Panc1 (cell line): ENCODE results near the gene SSX5. TPM values are rescaled to one million over a fixed set of nuclear protein-coding genes. Genes with fewer than 3 reads are reported as not detected.
"Not testable (repeated sequence)": the region's sequence is repeated elsewhere in the genome, so short reads cannot be mapped to it uniquely, and the experiment has no call there.

Experiments
- ATAC-seq: fragments of 200-7000 bp; cut with Tn5 transposase; 2 replicates; pipeline ENCODE4 v1.9.1; 2020; ENCODE audit warnings: mild to moderate bottlenecking, moderate library complexity
- BruUV-seq: library from RNA; stranded (reverse); fragments of 400-500 nt; replicated peaks from 2 replicates; lab custom pipeline; 2021; lab: Mats Ljungman, UMichigan
- CTCF ChIA-PET: fragments of 300-600 bp; sonication (Branson Sonifier 250); formaldehyde crosslinking; loops from one replicate; lab custom pipeline; 2022; ENCODE audit warnings: antibody characterized with exemption; lab: Charles Lee
- POLR2A ChIA-PET: fragments of 300-600 bp; sonication (Branson Sonifier 250); formaldehyde crosslinking; loops from one replicate; lab custom pipeline; 2022; ENCODE audit warnings: antibody characterized with exemption; lab: Charles Lee
- DNase-seq: peaks from one replicate; pipeline ENCODE4 v3.0.0-alpha.2; 2010; ENCODE audit warnings: low read depth, low spot score
- H3K27ac ChIP-seq: 2 replicates; pipeline ENCODE4 v1.5.1; 2011; ENCODE audit warnings: mild to moderate bottlenecking, low read length, inconsistent platforms
- H3K27me3 ChIP-seq: fragments of 200-500 bp; sonication (Bioruptor generic); 2 replicates; pipeline ENCODE4 v1.6.0; 2014; ENCODE audit warnings: low read length, inconsistent platforms; ENCODE audit not compliant: control insufficient read depth, insufficient read depth
- H3K36me3 ChIP-seq: fragments of 200-500 bp; sonication (Bioruptor generic); 2 replicates; pipeline ENCODE4 v1.5.1; 2014; ENCODE audit warnings: inconsistent platforms, mild to moderate bottlenecking, low read length, moderate library complexity; ENCODE audit not compliant: control insufficient read depth, insufficient read depth
- H3K4me1 ChIP-seq: 2 replicates; pipeline ENCODE4 v1.5.1; 2011; ENCODE audit warnings: inconsistent platforms, mild to moderate bottlenecking, low read length, moderate library complexity; ENCODE audit not compliant: control insufficient read depth, insufficient read depth
- H3K4me3 ChIP-seq, 2 experiments: 2 replicates each; pipeline ENCODE4 v1.5.1; 2011 to 2012; ENCODE audit warnings: low read depth in 2 of 2, low read length in 2 of 2, mild to moderate bottlenecking in 2 of 2, inconsistent platforms in 1 of 2, moderate library complexity in 1 of 2
- H3K9me3 ChIP-seq: fragments of 200-500 bp; sonication (Bioruptor generic); 2 replicates; pipeline ENCODE4 v1.5.1; 2014; ENCODE audit warnings: low read depth, mild to moderate bottlenecking, inconsistent platforms, low read length, moderate library complexity; ENCODE audit not compliant: control insufficient read depth, insufficient read depth
- CTCF ChIP-seq: fragments of 450-650 bp; IDR thresholded peaks from 2 replicates; pipeline ENCODE4 v1.5.1; 2017; ENCODE audit warnings: mild to moderate bottlenecking
- POLR2AphosphoS5 ChIP-seq: IDR thresholded peaks from 2 replicates; pipeline ENCODE4 v1.6.1; 2012; ENCODE audit warnings: mild to moderate bottlenecking, low read depth, low read length, moderate library complexity
- REST ChIP-seq, 2 experiments: IDR thresholded peaks; 2 replicates each; pipeline ENCODE4 v1.6.1; 2011 to 2012; ENCODE audit warnings: low read depth in 2 of 2, control low read depth in 1 of 2, low read length in 1 of 2, mild to moderate bottlenecking in 1 of 2, moderate library complexity in 1 of 2; ENCODE audit not compliant: insufficient read depth in 1 of 2
- SIN3A ChIP-seq: IDR thresholded peaks from 2 replicates; pipeline ENCODE4 v1.6.1; 2012; ENCODE audit warnings: low read depth, mild to moderate bottlenecking, low read length, moderate library complexity, borderline replicate concordance; ENCODE audit not compliant: insufficient read depth
- TCF7L2 ChIP-seq: IDR thresholded peaks from 2 replicates; pipeline ENCODE4 v1.6.1; 2011; ENCODE audit warnings: mild to moderate bottlenecking, low read depth, low read length, inconsistent platforms
- in situ Hi-C: cut with HindIII; loops from 2 replicates; pipeline ENCODE4 v1.10.0; 2016; ENCODE audit warnings: low sequenced_read_pairs, low pct_unique_long_range_greater_than_20kb
- intact Hi-C: fragments of 100-400 bp; cut with micrococcal nuclease; formaldehyde crosslinking; loops from one replicate; pipeline ENCODE4 v1.10.0; 2022; ENCODE audit not compliant: unreplicated experiment
- total RNA-seq: library from RNA; stranded (reverse); gene quantifications from one replicate; pipeline ENCODE4 v1.2.1, GENCODE V29; 2021; ENCODE audit not compliant: unreplicated experiment

SSX5 gene
- total RNA-seq, 1 experiment from 2014 or later, result not detected

DNA sequence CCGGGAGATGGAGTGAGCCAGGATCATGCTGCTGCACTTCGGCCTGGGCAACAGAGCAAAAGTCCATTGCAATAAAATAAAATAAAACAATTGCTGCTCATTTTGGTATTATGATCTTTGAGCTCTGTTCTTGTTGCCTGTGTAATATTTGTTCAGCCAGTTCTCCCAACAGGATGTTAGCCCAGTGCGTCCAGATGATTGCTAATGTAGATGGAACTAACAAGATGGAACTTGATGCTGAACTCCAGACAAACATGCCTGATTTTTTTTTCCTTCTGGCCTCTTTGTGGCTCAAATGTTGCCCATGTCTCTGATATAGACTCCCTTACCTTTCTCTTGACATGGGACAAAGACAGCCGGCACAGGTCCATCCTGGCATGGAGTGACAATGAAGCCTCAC, 15.8 kb downstream of the SSX5 start:
- no TSS peak for BruUV-seq
- no peaks in the 10 kb centered on the region for H3K4me1 ChIP-seq
- H3K27me3 ChIP-seq, result no peaks in the 10 kb centered on the region
- H3K4me3 ChIP-seq, result no peak overlapping the region
- POLR2A ChIA-PET, result no interaction called here
- in situ Hi-C loops, result no loop called here
- H3K27ac ChIP-seq, result no peak overlapping the region
- H3K9me3 ChIP-seq, result no peaks in the 10 kb centered on the region
- no peak for DNase-seq
- CTCF ChIA-PET, result no interaction called here
- no peak for ATAC-seq
- H3K36me3 ChIP-seq, result no peaks in the 10 kb centered on the region
- TF ChIP-seq TCF7L2 (no peak), CTCF (no peak), SIN3A (no peak), POLR2AphosphoS5 (no peak), REST (IDR thresholded peaks at IDR 0.05; ENCODE audit: insufficient read depth in 1 of 2, low read depth in 2 of 2, low read length in 1 of 2) (no peak)
- intact Hi-C loops, result no loop called here

DNA sequence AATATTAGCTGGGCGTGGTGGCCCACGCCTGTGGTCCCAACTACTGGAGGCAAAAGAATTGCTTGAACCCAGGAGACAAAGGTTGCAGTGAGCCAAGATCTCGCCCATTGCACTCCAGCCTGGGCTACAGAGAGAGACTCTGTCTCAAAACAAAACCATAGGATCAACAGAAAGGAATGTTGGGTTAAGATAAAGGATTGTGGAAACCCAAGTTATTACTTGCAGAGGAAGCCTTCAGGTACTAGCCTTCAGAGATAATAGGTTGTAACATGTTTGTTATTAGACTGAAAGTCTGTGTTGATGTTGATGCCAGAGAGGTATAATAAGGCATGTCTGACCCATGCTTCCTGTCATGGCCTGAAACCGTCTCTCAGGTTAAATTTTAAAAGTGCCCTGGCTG, 16.9 kb downstream of the SSX5 start:
- no peak for ATAC-seq
- in situ Hi-C loops (no loop called here), intact Hi-C loops (no loop called here)
- no peak overlapping the region for H3K4me3 ChIP-seq
- no TSS peak for BruUV-seq
- no peaks in the 10 kb centered on the region for H3K27me3 ChIP-seq
- no peaks in the 10 kb centered on the region for H3K36me3 ChIP-seq
- no peak overlapping the region for H3K27ac ChIP-seq
- no peaks in the 10 kb centered on the region for H3K9me3 ChIP-seq
- POLR2A ChIA-PET, result no interaction called here
- TF ChIP-seq POLR2AphosphoS5, result no peak
- no peak for TF ChIP-seq REST (IDR thresholded peaks at IDR 0.05; ENCODE audit: insufficient read depth in 1 of 2, low read depth in 2 of 2, low read length in 1 of 2)
- TF ChIP-seq TCF7L2, result no peak
- no peak for TF ChIP-seq CTCF
- no peak for TF ChIP-seq SIN3A
- DNase-seq, result no peak
- no peaks in the 10 kb centered on the region for H3K4me1 ChIP-seq
- CTCF ChIA-PET, result no interaction called here

DNA sequence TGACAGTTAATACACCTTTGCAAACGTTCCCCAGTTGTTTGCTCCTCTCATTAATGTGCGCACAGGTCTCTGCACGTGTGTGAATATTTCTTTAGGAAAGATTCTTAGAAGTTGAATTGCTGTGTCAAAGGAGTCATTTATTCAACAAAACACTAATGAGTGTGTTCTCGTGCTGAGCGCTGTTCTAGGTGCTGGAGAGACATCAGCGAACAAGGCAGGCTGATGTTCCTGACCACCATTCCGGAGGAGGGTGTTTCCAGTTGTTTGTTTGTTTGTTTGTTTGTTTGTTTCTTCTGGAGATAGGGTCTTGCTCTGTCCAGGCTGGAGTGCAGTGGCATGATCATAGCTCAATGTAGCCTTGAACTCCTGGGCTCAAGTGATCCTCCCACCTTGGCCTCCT, 30.3 kb downstream of the SSX5 start:
- H3K27me3 ChIP-seq, BruUV-seq, ATAC-seq, H3K9me3 ChIP-seq, H3K36me3 ChIP-seq, H3K27ac ChIP-seq, DNase-seq, H3K4me3 ChIP-seq, intact Hi-C loops, CTCF ChIA-PET, POLR2A ChIA-PET, in situ Hi-C loops, H3K4me1 ChIP-seq: not testable (repeated sequence)
